Urothelium cell line (cell line): ENCODE data around the gene IQCH.
"Not testable (repeated sequence)": the region's sequence is repeated elsewhere in the genome, so short reads cannot be mapped to it uniquely, and the experiment has no call there.

Experiments
- DNase-seq: peaks from one replicate; pipeline ENCODE4 v3.0.0; 2011; ENCODE audit warnings: low spot score, mixed read lengths
- FAIRE-seq: peaks from 2 replicates; lab custom pipeline; 2011; peaks lifted over from hg19 to GRCh38; lab: Jason Lieb, UNC

The IQCH gene

GRCh38 chr15:67422296-67422695 is 167.7 kb downstream of the IQCH start:
- DNase-seq (no peak), FAIRE-seq (no peak)

GRCh38 chr15:67433495-67434099 is 179.0 kb downstream of the IQCH start:
- DNase-seq (peak; percentile 77), FAIRE-seq (peak; percentile 92)

DNA sequence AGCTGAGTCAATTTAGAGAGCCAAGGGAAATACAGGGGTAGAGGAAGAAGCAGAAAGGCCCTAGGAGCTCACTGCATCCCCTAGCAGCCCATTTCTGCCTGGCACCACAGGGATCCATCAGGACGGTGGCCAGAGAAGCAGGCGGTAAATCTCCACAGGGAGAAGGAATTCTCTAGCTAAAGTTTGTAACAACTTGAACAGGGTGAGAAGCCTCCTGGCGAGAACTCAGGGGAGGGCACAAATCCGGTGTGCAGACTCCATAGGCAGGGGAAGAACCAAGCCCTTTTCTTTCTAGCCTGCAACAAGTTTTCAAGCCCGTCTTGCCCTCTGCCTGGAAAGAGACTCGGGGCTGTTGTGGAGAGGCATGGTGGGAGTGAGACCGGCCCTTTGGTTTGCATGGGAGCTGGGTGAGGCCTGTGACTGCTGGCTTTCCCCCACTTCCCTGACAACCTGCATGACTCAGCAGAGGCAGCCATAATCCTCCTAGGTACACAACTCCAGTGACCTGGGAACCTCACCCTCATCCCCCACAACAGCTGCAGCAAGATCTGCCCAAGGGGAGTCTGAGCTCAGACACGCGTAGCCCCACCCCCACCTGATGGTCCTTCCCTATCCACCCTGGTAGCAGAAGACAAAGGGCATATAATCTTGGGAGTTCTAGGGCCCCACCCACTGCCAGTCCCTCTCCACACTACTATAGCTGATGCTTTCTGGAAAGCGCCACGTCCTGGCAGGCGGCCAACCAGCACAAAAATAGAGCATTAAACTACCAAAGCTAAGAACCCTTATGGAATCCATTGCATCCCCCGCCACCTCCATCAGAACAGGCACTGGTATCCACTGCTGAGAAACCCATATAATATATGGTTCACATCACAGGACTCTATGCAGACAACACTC is 182.0 kb downstream of the IQCH start:
- not testable (repeated sequence) for FAIRE-seq, DNase-seq

DNA sequence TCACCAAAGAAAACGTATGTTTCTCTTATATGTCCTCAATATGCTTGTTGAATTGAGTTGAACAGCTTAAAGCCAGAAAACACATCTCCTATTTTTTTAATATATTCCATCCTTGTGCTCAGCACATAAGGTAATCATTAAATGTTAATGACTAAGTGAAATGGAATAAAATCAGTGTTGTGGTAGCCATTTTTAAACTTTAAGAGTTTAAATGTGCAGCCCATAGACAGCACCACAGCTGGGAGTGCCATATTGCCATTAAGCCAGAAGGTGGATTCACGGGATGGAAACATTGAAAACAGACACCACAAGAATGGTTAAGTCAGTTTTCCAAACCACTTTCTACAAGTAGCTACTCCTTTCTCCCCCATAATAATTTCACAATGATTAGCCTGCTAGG is 189.5 kb downstream of the IQCH start:
- no peak for FAIRE-seq

DNA sequence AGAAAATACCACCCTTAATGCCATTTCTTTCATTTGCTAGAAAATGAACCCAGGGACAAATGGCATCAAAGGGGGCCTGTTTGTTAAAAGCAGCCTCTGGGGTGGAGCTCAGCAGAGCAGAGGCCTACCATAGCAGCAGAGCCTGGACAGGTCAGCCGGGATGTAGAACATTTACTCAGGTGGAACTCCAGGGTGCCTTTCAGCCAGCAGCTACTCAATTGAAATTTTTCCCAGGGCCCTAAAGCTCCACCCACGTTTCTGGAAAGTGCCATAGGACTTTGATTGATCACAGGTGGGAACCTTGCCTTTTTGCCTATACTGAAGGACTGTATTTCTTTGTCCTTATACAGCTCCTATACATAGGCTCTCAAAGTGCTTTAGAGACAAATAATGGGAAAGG is 191.9 kb downstream of the IQCH start:
- no peak for FAIRE-seq

More for the DNA sequence above, 189.5 kb downstream of the IQCH start:
- no peak for DNase-seq

DNA sequence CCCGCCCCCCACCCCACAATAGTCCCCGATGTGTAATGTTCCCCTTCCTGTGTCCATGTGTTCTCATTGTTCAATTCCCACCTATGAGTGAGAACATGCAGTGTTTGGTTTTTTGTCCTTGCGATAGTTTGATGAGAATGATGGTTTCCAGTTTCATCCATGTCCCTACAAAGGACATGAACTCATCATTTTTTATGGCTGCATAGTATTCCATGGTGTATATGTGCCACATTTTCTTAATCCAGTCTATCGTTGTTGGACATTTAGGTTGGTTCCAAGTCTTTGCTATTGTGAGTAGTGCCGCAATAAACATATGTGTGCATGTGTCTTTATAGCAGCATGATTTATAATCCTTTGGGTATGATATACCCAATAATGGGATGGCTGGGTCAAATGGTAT is 193.8 kb downstream of the IQCH start:
- not testable (repeated sequence) for DNase-seq, FAIRE-seq

More for the DNA sequence above, 191.9 kb downstream of the IQCH start:
- DNase-seq, result no peak

GRCh38 chr15:67453703-67454102 is 199.1 kb downstream of the IQCH start:
- not testable (repeated sequence) for FAIRE-seq, DNase-seq

- peak; percentile 90 for DNase-seq
- peak; percentile 75 for FAIRE-seq
Measured at GRCh38 chr15:67456677-67457529, 202.3 kb downstream of the IQCH start.

- peak; percentile 77 for FAIRE-seq
- no peak for DNase-seq
Measured at GRCh38 chr15:67458331-67459029, 203.9 kb downstream of the IQCH start.

GRCh38 chr15:67460521-67460920 is 205.9 kb downstream of the IQCH start:
- FAIRE-seq (no peak), DNase-seq (no peak)

DNA sequence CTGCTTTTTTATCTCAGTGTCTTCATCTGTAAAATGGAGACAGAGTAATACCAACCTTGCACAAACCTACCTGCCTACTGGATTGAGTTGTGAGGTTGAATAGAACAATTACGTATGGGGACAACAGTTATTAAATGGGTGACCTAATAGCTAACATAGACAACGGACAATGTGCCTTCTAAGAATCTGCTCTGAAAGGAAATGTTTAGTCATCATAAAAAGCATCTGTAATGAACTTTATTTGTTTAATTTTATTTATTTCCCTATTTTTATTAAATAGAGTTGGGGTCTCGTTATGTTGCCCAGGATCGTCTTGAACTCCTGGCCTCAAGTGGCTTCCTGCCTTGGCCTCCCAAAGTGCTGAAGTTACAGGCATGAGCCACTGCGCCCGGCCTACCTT is 207.1 kb downstream of the IQCH start:
- DNase-seq (no peak), FAIRE-seq (no peak)

- DNase-seq (no peak), FAIRE-seq (no peak)
Measured at GRCh38 chr15:67462875-67463274, 208.3 kb downstream of the IQCH start.

DNA sequence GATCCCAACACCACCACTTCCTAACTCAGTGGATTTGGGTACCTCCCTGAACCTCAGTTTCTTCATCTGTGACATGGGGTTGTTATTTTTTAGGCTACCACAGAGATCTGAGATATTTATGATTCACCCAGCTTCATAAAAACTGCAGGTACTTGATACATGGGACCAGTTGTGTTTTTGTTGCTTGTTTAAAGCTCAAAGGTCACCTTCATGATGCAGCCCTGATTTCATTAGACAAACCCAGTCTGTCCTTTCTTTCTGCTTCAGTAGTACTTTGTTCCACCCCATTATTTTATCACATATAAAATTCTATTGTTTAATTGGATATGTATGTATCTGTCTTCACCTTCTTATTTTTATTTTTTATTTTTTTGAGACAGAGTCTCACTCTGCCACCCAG is 208.9 kb downstream of the IQCH start:
- no peak for DNase-seq
- no peak for FAIRE-seq

- no peak for DNase-seq
- no peak for FAIRE-seq
Measured at GRCh38 chr15:67465196-67465952, 210.8 kb downstream of the IQCH start.

GRCh38 chr15:67468416-67468815 is 213.8 kb downstream of the IQCH start:
- no peak for DNase-seq
- FAIRE-seq, result no peak

DNA sequence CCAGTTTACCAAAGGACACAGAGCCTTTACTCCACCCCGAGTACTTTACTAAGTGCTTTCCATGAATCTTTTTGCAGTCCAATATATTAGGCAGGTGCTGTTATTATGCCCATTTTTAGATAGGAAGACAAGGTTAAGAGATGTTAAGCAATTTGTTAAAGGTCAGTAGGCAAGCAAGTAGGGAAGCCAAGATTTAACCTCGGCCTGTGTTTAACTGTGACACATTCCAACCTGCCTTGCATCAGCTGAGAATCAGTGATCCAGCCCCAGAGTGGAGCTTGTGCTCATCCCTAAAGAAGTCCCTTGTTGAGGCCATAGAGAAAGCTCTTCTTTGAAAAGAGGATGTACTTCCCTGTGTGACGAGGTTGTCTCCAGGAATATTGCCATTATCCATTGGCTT is 215.1 kb downstream of the IQCH start:
- FAIRE-seq (peak; percentile 9), DNase-seq (no peak)

DNA sequence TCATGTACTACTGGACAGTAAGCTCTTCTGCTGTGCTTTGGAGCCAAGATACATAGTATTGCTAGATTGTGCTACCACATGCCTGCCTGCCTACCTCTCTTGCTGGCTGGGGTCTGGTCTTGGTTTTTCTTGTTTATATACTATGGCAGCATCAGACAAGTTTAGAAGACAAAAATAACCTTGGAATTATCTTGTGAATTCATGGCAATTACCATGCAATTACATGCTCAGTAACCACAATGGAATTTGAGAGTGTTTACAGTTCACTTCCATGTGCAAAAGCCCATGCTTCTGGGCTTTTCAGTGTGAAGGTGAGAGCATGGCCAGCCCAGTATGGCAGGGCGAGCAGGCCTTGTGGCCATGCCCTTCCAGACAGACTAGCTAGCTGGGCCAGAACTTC is 218.4 kb downstream of the IQCH start:
- DNase-seq (no peak), FAIRE-seq (no peak)

DNA sequence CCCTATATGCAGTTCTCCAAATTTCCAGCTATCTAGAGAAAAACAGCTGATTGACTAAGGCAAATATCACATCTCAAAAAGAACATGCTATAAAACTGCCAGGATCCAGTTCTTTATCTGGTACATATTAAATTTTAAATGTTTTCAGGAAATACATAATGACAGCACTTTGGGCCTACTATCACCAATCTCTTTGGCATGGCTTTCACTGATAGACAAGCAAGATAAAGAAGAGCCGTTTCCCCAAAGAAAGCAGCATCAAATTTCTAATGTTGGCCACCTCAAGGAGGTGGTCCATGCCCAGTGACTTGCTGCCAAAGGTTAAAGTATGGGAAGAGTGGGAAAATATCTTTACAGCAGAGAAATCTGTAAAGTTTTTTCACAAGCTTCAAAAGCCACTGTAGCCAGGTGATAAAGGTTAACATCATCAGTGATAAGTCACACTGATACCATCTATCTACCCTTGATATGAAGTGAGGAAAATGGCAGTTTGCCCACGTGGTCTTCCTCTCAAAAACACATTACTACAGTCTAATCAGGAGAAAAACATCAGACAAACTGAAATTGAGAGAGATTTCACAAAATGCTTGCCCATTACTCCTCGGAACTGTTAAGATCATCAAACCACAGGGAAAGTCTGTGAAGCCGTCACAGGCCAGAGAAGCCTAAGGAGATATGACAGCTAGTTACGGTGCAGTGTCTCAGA is 220.0 kb downstream of the IQCH start:
- DNase-seq (no peak), FAIRE-seq (no peak)

GRCh38 chr15:67479781-67480505 is 225.4 kb downstream of the IQCH start:
- DNase-seq (no peak), FAIRE-seq (peak; percentile 46)
